HepG2 (cell line): Measurements from ENCODE around the gene STK39. TPM values are rescaled to one million over a fixed set of nuclear protein-coding genes. Genes with fewer than 3 reads are reported as not detected.

Experiments used
- ATF1 ChIP-seq: IDR thresholded peaks from 2 replicates; pipeline ENCODE4 v1.6.1; 2016; ENCODE audit warnings: mild to moderate bottlenecking, control low read depth
- ELF3 ChIP-seq: IDR thresholded peaks from 2 replicates; pipeline ENCODE4 v1.6.1; 2016; ENCODE audit warnings: missing genetic modification reagents, missing compliant biosample characterization
- GABPA ChIP-seq, 2 experiments: IDR thresholded peaks; 2 replicates each; pipeline ENCODE4 v1.6.1; 2011 to 2016; ENCODE audit warnings: low read depth in 2 of 2, low read length in 1 of 2, missing biosample characterization in 1 of 2, missing genetic modification characterization in 1 of 2
- HDAC2 ChIP-seq: sonication (generic); formaldehyde crosslinking; IDR thresholded peaks from 2 replicates; pipeline ENCODE4 v1.4.0; 2020; ENCODE audit warnings: missing genetic modification reagents
- KAT7 ChIP-seq: IDR thresholded peaks from 2 replicates; pipeline ENCODE4 v1.6.1; 2018; ENCODE audit warnings: borderline replicate concordance, missing compliant biosample characterization
- KLF11 ChIP-seq: IDR thresholded peaks from 2 replicates; pipeline ENCODE4 v1.6.1; 2016; ENCODE audit warnings: missing compliant biosample characterization
- RFXAP ChIP-seq: sonication (generic); formaldehyde crosslinking; IDR thresholded peaks from 2 replicates; pipeline ENCODE4 v1.4.0; 2020; ENCODE audit warnings: missing genetic modification reagents, borderline replicate concordance
- SIX4 ChIP-seq: sonication (generic); formaldehyde crosslinking; IDR thresholded peaks from 2 replicates; pipeline ENCODE4 v1.4.0; 2020; ENCODE audit warnings: missing genetic modification reagents
- SMAD9 ChIP-seq: sonication (generic); formaldehyde crosslinking; IDR thresholded peaks from 2 replicates; pipeline ENCODE4 v1.5.1; 2020; ENCODE audit warnings: mild to moderate bottlenecking, missing genetic modification reagents
- SP5 ChIP-seq: IDR thresholded peaks from 2 replicates; pipeline ENCODE4 v1.6.1; 2016; ENCODE audit warnings: low read depth, borderline replicate concordance
- WIZ ChIP-seq: sonication (generic); formaldehyde crosslinking; IDR thresholded peaks from 2 replicates; pipeline ENCODE4 v1.5.1; 2020; ENCODE audit warnings: mild to moderate bottlenecking, missing genetic modification reagents
- ZBTB20 ChIP-seq: sonication (generic); formaldehyde crosslinking; IDR thresholded peaks from 2 replicates; pipeline ENCODE4 v1.8.1; 2023; ENCODE audit warnings: missing genetic modification reagents, low read depth, mild to moderate bottlenecking, borderline replicate concordance
- ZNF713 ChIP-seq: sonication (generic); formaldehyde crosslinking; IDR thresholded peaks from 2 replicates; pipeline ENCODE4 v1.4.0; 2020; ENCODE audit warnings: mild to moderate bottlenecking, missing genetic modification reagents
- ZNF773 ChIP-seq: sonication (generic); formaldehyde crosslinking; IDR thresholded peaks from 2 replicates; pipeline ENCODE4 v1.4.0; 2020; ENCODE audit warnings: missing genetic modification reagents, borderline replicate concordance
- polyA plus RNA-seq, 8 experiments: library from polyadenylated mRNA; depleted of rRNA in 3 of 8; stranded (reverse) in 7 of 8; unstranded in 1 of 8; fragments of >200 nt; fragmentation: Illumina TruSeq in 4 of 8; extraction: Trizol in 4 of 8; gene quantifications; 2 replicates each; pipeline versions ENCODE4 v1.2.1 to v1.2.3, GENCODE V29; 2011 to 2016; ENCODE audit warnings: low read depth in 4 of 8, missing spikeins in 1 of 8, mixed read lengths in 1 of 8; ENCODE audit not compliant: insufficient read depth in 1 of 8
- total RNA-seq, 5 experiments: library from RNA; depleted of rRNA; stranded (reverse); fragments of >200 nt; fragmentation: Illumina TruSeq; extraction: Trizol; gene quantifications; 2 replicates each; pipeline ENCODE4 v1.2.3, GENCODE V29; 2016; ENCODE audit warnings: low read depth in 1 of 5
- TF ChIP-seq, protein P1 (sequence below): sonication (generic); formaldehyde crosslinking; IDR thresholded peaks from 2 replicates; pipeline ENCODE4 v1.4.0; 2020; ENCODE audit warnings: mild to moderate bottlenecking, missing genetic modification reagents
- TF ChIP-seq, protein P2 (sequence below): sonication (generic); formaldehyde crosslinking; IDR thresholded peaks from 2 replicates; pipeline ENCODE4 v1.4.0; 2020; ENCODE audit warnings: missing genetic modification reagents
- TF ChIP-seq, protein P3 (sequence below): sonication (generic); formaldehyde crosslinking; IDR thresholded peaks from 2 replicates; pipeline ENCODE4 v1.4.0; 2020; ENCODE audit warnings: mild to moderate bottlenecking, missing genetic modification reagents
- TF ChIP-seq, protein P4 (sequence below): sonication (generic); formaldehyde crosslinking; IDR thresholded peaks from 2 replicates; pipeline ENCODE4 v1.5.0; 2020; ENCODE audit warnings: missing genetic modification reagents

The STK39 gene
- total and polyA plus RNA-seq, 2 of the 13 experiments (the other 11 are each of a cell fraction or from before 2014, with no cell fraction given), result 27.3 to 38.4 TPM

DNA sequence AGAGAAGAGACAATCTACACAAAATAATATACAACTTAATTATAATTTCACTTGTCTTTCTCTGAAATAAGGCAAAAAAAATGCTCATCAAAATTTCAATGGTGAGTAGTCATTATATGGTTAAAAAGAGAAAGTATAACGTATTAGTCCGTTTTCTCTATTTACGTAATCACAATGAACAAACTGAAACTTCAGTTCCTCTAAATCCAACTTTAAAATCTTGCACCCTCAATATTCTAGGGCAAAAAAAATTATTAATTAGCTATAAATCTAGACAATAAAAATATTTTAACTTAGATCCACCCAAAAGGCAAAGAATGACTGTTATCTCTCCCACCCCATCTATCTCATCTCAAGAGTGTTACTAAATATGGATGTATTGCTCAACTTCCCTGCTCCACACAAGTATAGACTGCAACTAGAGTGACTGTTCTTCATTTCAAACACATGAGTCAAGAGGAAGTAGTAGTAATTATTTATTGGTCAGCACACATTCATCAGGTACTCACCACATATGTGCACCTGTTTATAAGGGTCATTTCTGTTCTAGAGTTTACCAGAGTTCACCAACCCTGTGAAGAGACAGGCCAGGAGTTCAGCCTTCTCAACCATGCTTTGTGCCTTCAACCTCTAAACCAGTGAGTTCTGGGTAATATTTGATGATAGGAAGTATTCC lies 36.4 kb downstream of the STK39 start (continued):
- TF ChIP-seq, protein P1, sequence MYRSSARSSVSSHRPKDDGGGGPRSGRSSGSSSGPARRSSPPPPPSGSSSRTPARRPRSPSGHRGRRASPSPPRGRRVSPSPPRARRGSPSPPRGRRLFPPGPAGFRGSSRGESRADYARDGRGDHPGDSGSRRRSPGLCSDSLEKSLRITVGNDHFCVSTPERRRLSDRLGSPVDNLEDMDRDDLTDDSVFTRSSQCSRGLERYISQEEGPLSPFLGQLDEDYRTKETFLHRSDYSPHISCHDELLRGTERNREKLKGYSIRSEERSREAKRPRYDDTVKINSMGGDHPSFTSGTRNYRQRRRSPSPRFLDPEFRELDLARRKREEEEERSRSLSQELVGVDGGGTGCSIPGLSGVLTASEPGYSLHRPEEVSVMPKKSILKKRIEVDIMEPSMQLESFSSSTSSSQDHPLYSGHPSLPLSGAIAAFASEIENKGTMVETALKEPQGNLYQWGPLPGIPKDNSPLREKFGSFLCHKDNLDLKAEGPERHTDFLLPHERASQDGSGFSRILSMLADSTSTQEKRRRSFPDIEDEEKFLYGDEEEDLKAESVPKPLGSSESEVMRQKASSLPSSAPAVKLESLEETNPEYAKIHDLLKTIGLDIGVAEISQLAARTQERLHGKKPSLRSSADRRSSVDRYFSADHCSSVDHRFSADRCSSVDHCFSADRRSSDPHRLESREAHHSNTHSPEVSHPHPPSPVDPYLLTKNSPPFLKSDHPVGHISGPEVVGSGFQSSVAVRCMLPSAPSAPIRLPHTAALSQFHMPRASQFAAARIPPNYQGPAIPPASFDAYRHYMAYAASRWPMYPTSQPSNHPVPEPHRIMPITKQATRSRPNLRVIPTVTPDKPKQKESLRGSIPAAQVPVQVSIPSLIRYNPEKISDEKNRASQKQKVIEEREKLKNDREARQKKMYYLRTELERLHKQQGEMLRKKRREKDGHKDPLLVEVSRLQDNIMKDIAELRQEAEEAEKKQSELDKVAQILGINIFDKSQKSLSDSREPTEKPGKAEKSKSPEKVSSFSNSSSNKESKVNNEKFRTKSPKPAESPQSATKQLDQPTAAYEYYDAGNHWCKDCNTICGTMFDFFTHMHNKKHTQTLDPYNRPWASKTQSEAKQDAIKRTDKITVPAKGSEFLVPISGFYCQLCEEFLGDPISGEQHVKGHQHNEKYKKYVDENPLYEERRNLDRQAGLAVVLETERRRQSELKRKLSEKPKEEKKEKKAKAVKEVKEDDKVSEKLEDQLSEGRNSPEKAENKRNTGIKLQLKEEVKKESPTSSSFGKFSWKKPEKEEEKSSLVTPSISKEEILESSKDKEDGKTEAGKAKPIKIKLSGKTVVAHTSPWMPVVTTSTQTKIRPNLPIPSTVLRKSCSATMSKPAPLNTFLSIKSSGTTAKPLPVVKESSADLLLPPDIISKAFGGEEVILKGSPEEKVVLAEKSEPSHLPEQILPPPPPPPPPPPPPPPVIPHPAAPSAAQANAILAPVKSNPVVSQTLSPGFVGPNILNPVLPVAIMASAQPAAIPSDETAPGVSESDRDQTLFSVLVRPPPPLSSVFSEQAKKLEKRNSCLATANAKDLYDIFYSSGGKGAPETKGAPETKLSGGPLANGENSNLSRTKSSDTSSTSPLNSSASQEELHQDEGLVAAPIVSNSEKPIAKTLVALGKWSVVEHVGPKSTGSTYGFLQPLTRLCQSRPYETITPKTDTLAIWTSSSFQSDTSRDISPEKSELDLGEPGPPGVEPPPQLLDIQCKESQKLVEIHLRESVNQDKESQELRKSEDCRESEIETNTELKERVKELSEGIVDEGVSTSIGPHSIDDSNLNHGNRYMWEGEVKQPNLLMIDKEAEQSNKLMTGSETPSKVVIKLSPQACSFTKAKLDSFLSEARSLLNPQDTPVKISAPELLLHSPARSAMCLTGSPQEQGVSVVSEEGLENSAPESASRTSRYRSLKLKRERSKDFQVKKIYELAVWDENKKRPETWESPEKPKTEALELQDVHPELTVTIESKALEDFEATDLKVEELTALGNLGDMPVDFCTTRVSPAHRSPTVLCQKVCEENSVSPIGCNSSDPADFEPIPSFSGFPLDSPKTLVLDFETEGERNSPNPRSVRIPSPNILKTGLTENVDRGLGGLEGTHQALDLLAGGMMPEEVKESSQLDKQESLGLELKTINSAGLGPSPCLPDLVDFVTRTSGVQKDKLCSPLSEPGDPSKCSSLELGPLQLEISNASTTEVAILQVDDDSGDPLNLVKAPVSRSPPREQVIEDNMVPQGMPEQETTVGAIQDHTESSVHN, result no peak
- TF ChIP-seq SP5 (CRISPR knock-in tag) (no peak), HDAC2 (0 out of 2 replicates have a peak, but pooled peaks have one; percentile 45), ZNF773 (CRISPR knock-in tag) (no peak), KAT7 (CRISPR knock-in tag) (no peak), KLF11 (CRISPR knock-in tag) (no peak), ELF3 (CRISPR knock-in tag) (peak; percentile 98), GABPA (IDR thresholded peaks at IDR 0.05; ENCODE audit: low read depth, low read length) (no peak), GABPA (CRISPR knock-in tag; IDR thresholded peaks at IDR 0.05; ENCODE audit: low read depth) (peak; percentile 20; the same call in 1 of the 2 replicates), RFXAP (CRISPR knock-in tag) (no peak), ZBTB20 (CRISPR knock-in tag) (no peak), ATF1 (no peak), WIZ (CRISPR knock-in tag) (no peak), ZNF713 (CRISPR knock-in tag) (no peak), SMAD9 (CRISPR knock-in tag) (no peak), SIX4 (CRISPR knock-in tag) (no peak)
- TF ChIP-seq, protein P2, sequence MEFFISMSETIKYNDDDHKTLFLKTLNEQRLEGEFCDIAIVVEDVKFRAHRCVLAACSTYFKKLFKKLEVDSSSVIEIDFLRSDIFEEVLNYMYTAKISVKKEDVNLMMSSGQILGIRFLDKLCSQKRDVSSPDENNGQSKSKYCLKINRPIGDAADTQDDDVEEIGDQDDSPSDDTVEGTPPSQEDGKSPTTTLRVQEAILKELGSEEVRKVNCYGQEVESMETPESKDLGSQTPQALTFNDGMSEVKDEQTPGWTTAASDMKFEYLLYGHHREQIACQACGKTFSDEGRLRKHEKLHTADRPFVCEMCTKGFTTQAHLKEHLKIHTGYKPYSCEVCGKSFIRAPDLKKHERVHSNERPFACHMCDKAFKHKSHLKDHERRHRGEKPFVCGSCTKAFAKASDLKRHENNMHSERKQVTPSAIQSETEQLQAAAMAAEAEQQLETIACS (CRISPR knock-in tag), result no peak
- TF ChIP-seq, protein P3, sequence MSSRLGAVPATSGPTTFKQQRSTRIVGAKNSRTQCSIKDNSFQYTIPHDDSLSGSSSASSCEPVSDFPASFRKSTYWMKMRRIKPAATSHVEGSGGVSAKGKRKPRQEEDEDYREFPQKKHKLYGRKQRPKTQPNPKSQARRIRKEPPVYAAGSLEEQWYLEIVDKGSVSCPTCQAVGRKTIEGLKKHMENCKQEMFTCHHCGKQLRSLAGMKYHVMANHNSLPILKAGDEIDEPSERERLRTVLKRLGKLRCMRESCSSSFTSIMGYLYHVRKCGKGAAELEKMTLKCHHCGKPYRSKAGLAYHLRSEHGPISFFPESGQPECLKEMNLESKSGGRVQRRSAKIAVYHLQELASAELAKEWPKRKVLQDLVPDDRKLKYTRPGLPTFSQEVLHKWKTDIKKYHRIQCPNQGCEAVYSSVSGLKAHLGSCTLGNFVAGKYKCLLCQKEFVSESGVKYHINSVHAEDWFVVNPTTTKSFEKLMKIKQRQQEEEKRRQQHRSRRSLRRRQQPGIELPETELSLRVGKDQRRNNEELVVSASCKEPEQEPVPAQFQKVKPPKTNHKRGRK (CRISPR knock-in tag), result no peak
- TF ChIP-seq, protein P4, sequence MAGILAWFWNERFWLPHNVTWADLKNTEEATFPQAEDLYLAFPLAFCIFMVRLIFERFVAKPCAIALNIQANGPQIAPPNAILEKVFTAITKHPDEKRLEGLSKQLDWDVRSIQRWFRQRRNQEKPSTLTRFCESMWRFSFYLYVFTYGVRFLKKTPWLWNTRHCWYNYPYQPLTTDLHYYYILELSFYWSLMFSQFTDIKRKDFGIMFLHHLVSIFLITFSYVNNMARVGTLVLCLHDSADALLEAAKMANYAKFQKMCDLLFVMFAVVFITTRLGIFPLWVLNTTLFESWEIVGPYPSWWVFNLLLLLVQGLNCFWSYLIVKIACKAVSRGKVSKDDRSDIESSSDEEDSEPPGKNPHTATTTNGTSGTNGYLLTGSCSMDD (CRISPR knock-in tag), result no peak
